ENCODE results near the gene TINAGL1.

- TF ChIP-seq EZH2 (IDR thresholded peaks at IDR 0.05; ENCODE audit: insufficient read depth, low read length) (no peak), CTCF (IDR thresholded peaks at IDR 0.05; ENCODE audit: insufficient read depth, low read depth, low read length) (no peak)
These were observed 52.7 kb downstream of the TINAGL1 start for GRCh38 chr1:31628931-31629556.

Measured in astrocyte (in vitro differentiated cells and primary cell).